Transverse colon (tissue), 3 donors: ENCODE results near the gene PIGB.

Experiments used
- CTCF ChIP-seq, 5 experiments: fragments of 200-600 bp in 3 of 5; fragments of 450-650 bp in 2 of 5; sonication (generic) in 3 of 5; IDR thresholded peaks; 1 replicate in 2 of 5; 2 replicates in 3 of 5; pipeline ENCODE4 v1.5.1; 2016 to 2017; ENCODE audit warnings: antibody characterized with exemption in 5 of 5, inconsistent platforms in 3 of 5, mild to moderate bottlenecking in 2 of 5, moderate library complexity in 1 of 5
- POLR2A ChIP-seq: fragments of 450-650 bp; IDR thresholded peaks from one replicate; pipeline ENCODE4 v1.6.1; 2016; ENCODE audit warnings: antibody characterized with exemption, mild to moderate bottlenecking, moderate library complexity

DNA sequence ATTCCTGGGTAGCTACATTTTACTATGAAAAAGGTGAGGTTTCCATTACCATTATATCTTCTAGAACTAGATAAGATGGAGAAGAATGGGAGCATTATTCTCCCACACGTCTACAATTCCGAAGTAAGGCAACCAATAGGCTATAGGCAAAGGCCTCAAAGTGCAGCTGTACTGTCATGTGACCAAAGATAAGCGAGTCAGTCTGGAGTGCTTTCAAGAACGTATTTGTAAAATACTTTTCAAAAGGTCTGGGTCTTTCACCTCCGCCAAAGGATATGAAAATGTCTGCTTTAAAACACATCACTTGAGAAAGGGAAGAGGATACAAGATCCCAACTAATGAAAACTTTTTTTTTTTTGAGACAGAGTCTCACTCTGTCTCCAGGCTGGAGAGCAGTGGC, 79.2 kb downstream of the PIGB start:
- TF ChIP-seq POLR2A = no peak
- no peak for TF ChIP-seq CTCF (IDR thresholded peaks at IDR 0.05)
